Activated CD4-positive, alpha-beta memory T cell treated with anti-CD3 and anti-CD28 coated beads for 36 hours (primary cell): ENCODE results near the gene PEX10. TPM values are rescaled to one million over a fixed set of nuclear protein-coding genes. Genes with fewer than 3 reads are reported as not detected.

Experiments used
- CTCF ChIA-PET: fragments of 350-600 bp; sonication (Branson Sonifier 250); formaldehyde crosslinking; loops from one replicate; lab custom pipeline; 2021; ENCODE audit warnings: antibody characterized with exemption, inconsistent platforms; lab: Charles Lee
- POLR2A ChIA-PET: fragments of 350-600 bp; sonication (Branson Sonifier 250); formaldehyde crosslinking; loops from one replicate; lab custom pipeline; 2021; ENCODE audit warnings: antibody characterized with exemption; lab: Charles Lee
- DNase-seq: peaks from one replicate; pipeline ENCODE4 v3.0.0-alpha.2; 2020
- H3K27ac Mint-ChIP-seq: one replicate; pipeline ENCODE4 v1.8.0; 2021; ENCODE audit warnings: mixed read lengths
- H3K27me3 Mint-ChIP-seq: one replicate; pipeline ENCODE4 v1.8.0; 2021; ENCODE audit warnings: mixed read lengths
- H3K36me3 Mint-ChIP-seq: one replicate; pipeline ENCODE4 v1.8.0; 2021; ENCODE audit warnings: mixed read lengths
- H3K4me1 Mint-ChIP-seq: one replicate; pipeline ENCODE4 v1.8.0; 2021; ENCODE audit warnings: low read depth, mixed read lengths
- H3K4me3 Mint-ChIP-seq: one replicate; pipeline ENCODE4 v1.8.0; 2021; ENCODE audit warnings: mild to moderate bottlenecking, mixed read lengths
- H3K9me3 Mint-ChIP-seq: one replicate; pipeline ENCODE4 v1.8.0; 2021; ENCODE audit warnings: mixed read lengths
- intact Hi-C: fragments of 100-400 bp; cut with micrococcal nuclease; formaldehyde crosslinking; loops from one replicate; pipeline ENCODE4 v1.15.1; 2023
- total RNA-seq, 2 experiments: library from RNA; stranded (reverse); gene quantifications; one replicate each; pipeline ENCODE4 v1.2.3, GENCODE V29; 2021

The PEX10 gene
- total RNA-seq, 2 experiments from 2014 or later, result 14.8 to 15.4 TPM

DNA sequence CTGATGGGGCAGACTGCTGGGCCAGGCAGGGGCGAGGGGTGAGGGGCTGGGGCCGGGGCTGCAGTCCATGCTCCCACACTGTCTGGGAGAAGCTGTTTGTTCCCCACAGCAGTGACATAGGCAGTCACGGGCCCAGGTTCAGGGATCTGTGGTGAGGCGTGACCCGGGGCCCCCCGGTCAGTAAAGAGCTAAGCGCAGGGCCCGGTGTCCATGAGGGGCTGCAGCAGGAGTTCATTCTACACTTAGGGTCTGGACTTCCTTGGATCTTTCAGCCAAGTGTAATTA lies 4.4 kb downstream of the PEX10 start:
- CTCF ChIA-PET, result no interaction called here
- DNase-seq, result no peak
- no peak overlapping the region for H3K27ac Mint-ChIP-seq
- intact Hi-C loops, result no loop called here
- no peaks in the 10 kb centered on the region for H3K27me3 Mint-ChIP-seq
- peaks cover 7% of the 10 kb centered on the region for H3K4me1 Mint-ChIP-seq
- H3K36me3 Mint-ChIP-seq, result peaks cover 22% of the 10 kb centered on the region
- H3K9me3 Mint-ChIP-seq, result no peaks in the 10 kb centered on the region
- H3K4me3 Mint-ChIP-seq, result no peak overlapping the region
- POLR2A ChIA-PET, result no interaction called here

DNA sequence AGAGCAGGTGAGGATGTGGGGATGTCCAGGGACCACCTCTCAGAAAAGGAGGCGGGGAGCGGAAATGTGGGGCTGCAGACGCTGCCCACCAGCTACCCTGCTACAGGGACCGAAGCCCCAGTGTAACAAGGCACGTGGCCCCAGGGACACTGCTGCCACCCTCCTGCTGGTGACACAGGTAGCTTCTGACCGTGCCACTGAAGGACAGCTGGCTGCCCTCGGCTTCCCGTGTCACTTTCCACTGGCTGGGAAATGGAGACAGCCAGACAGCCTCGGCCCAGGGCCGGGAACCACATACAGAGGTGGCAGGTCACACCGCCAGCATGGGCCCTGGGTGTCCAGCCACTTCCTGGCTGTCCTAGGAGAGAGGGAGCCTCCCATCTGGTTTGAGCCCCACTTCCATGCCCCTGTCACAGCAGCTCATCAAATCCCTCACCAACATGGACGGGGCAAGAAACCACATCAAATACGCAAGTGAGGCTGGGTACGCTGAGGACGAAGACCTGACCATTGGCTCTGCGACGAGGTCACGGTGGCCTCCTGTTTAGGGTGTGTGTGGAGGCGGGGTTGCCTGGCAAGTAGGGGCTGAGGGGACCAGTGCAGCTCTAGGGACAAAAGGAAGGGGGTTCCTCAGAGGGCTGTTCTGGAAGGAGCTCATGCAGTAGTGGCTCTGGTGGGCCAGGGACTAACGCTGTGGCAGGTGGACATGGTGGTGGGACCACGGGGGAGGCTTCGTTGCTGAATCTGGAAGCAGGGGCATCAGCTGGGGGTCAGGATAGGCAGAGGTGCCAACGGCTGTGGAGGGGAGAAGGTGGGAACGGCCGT lies 5.0 kb downstream of the PEX10 start:
- Mint-ChIP-seq H3K4me1 (peaks cover 7% of the 10 kb centered on the region), H3K9me3 (no peaks in the 10 kb centered on the region), H3K4me3 (no peak overlapping the region), H3K27ac (no peak overlapping the region), H3K27me3 (no peaks in the 10 kb centered on the region), H3K36me3 (peaks cover 25% of the 10 kb centered on the region)
- DNase-seq, result no peak
- intact Hi-C loops, result no loop called here
- ChIA-PET CTCF (no interaction called here), POLR2A (no interaction called here)

DNA sequence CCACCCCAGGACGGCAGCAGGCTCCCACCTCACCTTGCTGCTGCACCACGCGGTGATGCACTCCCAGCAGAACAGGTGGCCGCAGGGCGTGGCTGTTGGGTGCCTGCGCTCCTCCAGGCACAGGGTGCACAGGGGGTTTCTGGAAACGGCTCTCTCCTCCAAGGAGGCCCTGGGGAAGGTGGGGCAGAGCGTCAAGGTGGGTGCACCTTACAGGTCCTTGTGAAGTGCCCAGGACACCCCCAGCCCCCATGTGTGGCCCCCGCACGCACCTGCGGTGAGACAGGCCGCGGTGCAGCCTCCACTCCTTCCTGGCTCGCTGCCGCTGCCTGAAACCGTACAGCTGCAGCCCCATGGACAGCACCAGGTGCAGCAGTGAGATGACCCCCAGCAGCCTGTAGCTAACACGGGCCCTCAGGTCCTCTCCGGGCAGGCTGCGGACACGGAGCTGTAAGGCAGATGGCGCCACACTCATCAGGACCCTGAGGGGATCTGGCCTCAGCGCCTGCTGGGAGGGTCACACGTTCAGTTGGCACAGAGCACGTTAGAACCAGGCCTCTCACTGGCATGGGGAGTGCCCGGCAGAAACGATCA lies 5.8 kb downstream of the PEX10 start:
- Mint-ChIP-seq H3K27me3 (no peaks in the 10 kb centered on the region), H3K36me3 (peaks cover 33% of the 10 kb centered on the region), H3K27ac (no peak overlapping the region), H3K4me3 (no peak overlapping the region), H3K4me1 (peaks cover 3% of the 10 kb centered on the region), H3K9me3 (no peaks in the 10 kb centered on the region)
- intact Hi-C loops, result no loop called here
- POLR2A ChIA-PET, result no interaction called here
- CTCF ChIA-PET, result no interaction called here
- no peak for DNase-seq

DNA sequence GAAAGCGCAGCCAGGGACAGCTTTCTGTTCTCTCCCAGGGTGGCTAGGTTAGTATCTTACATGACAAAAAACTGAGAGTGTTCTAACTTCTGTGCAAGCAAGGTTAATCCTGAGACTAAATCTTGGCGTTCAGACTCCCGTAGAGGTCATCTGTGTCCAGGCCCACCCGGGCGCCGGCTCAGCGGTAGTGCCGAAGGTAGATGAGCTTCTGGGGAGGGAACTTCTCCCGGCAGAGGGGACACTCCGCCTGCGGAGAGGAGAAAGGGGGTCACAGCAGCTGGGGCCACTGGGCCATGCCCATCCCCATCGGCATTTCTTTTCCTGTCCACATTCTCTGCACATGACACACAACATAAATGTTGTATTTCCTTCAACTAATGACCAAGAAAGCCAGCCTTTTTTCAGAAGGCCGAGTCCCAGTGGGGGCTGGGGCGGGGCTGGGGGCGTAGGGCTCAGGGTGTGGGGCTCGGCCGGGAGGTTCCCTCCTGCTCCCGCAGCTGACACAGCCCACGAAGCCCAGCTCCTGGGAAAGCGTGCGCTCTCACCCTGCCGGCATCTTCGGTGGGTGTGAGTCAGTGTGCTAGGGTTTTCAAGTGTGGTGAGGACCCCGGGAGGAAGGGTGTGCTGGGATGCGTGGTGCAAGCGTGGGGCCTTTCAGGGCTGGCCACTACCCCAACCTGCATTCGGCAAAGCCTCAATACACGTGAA lies 6.6 kb downstream of the PEX10 start:
- ChIA-PET CTCF (no interaction called here), POLR2A (no interaction called here)
- Mint-ChIP-seq H3K4me3 (no peak overlapping the region), H3K4me1 (peaks cover under 1% of the 10 kb centered on the region), H3K27me3 (no peaks in the 10 kb centered on the region), H3K27ac (no peak overlapping the region), H3K36me3 (peaks cover 38% of the 10 kb centered on the region), H3K9me3 (no peaks in the 10 kb centered on the region)
- DNase-seq, result no peak
- intact Hi-C loops, result no loop called here

DNA sequence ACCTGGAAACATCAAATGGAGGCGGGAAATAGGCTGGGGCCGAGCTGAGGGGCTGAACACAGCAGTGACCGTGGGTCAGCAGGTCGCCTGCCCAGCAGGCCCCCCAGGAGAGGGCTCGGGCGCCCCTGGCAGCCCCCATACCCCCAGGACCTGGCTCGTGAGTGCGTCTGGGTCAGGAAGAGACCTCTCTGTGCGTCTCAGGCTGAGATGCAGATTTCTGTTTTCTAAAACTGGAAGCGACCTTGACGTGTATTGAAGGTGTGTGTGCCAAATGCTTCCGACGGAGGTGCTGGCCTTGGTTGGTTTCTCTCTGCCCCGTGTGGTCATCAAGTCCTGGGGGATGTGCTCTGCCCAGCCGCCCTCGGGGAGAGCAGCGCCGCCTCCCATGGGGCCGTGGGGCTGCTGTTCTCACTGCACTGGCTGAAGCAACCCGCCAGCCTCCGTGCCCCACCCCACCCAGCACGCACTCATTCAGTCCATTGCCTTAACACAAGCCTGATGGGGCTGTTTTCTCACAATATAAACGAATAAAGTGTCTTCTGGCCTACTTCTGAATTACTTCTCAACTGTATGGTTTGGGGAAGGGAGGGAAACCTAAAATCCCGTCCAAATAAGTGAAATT lies 7.4 kb downstream of the PEX10 start:
- H3K4me3 Mint-ChIP-seq, result no peak overlapping the region
- no peaks in the 10 kb centered on the region for H3K27me3 Mint-ChIP-seq
- intact Hi-C loops, result no loop called here
- peaks cover 44% of the 10 kb centered on the region for H3K36me3 Mint-ChIP-seq
- no peak for DNase-seq
- no peaks in the 10 kb centered on the region for H3K9me3 Mint-ChIP-seq
- peaks cover 3% of the 10 kb centered on the region for H3K4me1 Mint-ChIP-seq
- CTCF ChIA-PET, result no interaction called here
- no peak overlapping the region for H3K27ac Mint-ChIP-seq
- POLR2A ChIA-PET, result no interaction called here

DNA sequence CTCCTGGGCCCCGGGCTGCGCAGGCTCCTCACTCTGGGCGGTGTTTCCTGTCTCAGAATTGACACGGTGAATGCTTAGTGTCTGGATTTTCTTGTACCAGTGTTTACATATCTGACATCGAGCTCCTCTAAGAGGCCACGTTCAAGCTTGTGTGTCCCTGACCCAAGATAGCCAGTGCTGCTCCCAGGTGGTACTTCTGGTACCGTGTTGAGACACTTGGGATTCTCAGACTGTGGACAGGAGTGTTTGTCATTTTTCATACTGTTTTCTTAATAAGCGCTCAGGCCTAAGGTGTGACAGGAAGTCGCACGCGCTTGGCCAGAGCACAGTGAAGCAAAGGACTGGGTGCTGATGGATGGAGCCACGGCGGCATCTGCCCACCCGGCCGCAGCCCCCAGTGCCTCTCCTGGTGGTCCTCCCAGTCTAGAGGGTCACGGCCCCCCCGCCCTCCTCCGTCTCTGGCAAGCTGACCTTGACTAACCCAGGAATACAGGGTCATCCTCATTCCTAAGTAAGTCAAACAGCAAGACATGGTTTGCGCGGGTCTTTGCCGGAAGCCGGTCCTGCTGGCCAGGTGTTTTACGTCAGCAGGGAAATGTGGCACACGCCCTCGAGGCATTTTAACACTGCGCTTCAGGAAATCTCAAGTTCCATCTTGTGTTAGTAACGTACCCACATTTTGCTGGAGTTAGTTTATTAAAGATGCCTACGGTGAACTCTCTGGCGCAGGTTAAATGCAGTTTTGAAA lies 8.0 kb downstream of the PEX10 start:
- no peaks in the 10 kb centered on the region for H3K27me3 Mint-ChIP-seq
- peaks cover 3% of the 10 kb centered on the region for H3K4me1 Mint-ChIP-seq
- no peak for DNase-seq
- intact Hi-C loops, result no loop called here
- no peak overlapping the region for H3K4me3 Mint-ChIP-seq
- CTCF ChIA-PET, result no interaction called here
- H3K36me3 Mint-ChIP-seq, result peaks cover 47% of the 10 kb centered on the region
- H3K27ac Mint-ChIP-seq, result no peak overlapping the region
- H3K9me3 Mint-ChIP-seq, result no peaks in the 10 kb centered on the region
- POLR2A ChIA-PET, result no interaction called here

DNA sequence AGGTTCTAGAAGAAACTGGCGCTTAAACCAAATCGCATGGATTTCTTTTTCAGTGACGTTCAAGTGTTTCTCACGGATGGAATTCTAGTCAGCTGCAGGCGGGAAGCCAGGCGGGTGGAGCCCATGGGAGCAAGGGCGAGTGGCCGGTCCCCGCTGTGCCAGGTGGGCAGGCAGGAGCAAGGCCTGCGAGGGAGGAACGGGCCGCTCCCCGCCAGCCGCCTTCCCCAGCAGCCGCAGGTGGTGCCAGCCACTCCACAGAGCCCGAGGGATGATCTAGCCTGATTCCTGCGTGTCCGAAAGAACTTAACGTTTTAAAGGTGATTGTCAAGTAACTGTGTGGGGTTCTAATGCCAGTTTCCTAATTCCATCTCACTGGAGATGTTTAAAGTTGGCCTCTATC lies 9.1 kb downstream of the PEX10 start:
- Mint-ChIP-seq H3K27ac (no peak overlapping the region), H3K4me3 (no peak overlapping the region), H3K9me3 (no peaks in the 10 kb centered on the region), H3K36me3 (peaks cover 50% of the 10 kb centered on the region), H3K4me1 (peaks cover 3% of the 10 kb centered on the region), H3K27me3 (no peaks in the 10 kb centered on the region)
- ChIA-PET CTCF (no interaction called here), POLR2A (no interaction called here)
- intact Hi-C loops, result no loop called here
- no peak for DNase-seq

DNA sequence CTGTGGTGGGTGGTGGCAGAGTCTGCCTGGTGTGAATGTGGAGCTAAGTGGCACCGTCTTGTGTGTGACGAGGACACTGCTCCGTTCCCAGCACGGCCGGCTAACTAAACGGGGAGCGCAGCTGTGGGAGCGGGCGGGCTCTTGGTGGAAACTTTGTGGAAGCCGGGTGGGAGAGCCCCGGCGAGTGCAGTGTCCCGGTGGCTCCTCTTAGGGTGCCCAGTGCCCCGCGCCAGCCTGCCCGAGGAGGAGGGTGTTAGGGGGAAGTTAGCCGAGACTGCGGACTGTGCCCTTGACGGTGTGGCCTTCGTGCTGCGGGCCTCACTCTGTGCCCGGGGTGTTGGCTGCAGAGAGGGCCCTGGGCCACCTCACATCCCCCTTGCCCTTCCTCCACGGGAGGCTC lies 9.9 kb downstream of the PEX10 start:
- no peak overlapping the region for H3K4me3 Mint-ChIP-seq
- H3K4me1 Mint-ChIP-seq, result peaks cover 3% of the 10 kb centered on the region
- peaks cover 49% of the 10 kb centered on the region for H3K36me3 Mint-ChIP-seq
- no peak overlapping the region for H3K27ac Mint-ChIP-seq
- ChIA-PET POLR2A (no interaction called here), CTCF (no interaction called here)
- no peaks in the 10 kb centered on the region for H3K9me3 Mint-ChIP-seq
- H3K27me3 Mint-ChIP-seq, result no peaks in the 10 kb centered on the region
- DNase-seq, result no peak
- intact Hi-C loops, result no loop called here

DNA sequence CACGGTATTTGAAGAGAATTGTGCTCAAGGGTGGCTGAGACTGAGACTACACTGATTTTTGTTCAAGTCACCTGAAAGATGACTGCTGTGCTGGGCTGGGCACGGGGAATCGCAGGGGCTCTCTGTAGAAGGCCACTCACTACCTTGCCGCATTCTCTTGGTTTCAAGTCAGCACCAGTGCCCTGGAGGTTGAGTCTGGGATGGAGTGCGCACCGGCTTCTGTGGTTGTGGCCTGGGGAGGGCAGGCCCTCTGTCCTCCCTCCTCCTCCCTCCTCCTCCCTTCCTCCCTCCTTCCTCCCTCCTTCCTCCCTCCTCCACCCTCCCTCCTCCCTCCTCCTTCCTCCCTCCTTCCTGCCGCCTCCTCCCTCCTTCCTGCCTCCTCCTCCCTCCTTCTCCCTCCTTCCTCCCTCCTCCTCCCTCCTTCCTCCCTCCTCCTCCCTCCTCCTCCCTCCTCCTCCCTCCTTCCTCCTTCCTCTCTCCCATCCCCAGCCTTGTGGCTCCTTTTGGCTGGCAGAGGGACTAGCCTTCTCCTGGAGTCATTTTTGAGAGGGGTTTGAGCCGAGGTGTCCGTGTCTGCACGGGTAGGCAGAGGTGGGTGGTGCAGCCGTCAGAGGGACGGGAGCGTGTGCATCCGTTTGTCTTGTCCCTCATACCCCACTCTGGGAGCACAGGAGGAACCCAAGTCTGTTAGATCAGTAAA lies 11.3 kb downstream of the PEX10 start:
- Mint-ChIP-seq H3K36me3 (peaks cover 54% of the 10 kb centered on the region), H3K4me3 (no peak overlapping the region), H3K4me1 (peaks cover 3% of the 10 kb centered on the region), H3K27ac (peak overlapping the region; percentile 33), H3K9me3 (no peaks in the 10 kb centered on the region), H3K27me3 (no peaks in the 10 kb centered on the region)
- DNase-seq, result no peak
- ChIA-PET CTCF (no interaction called here), POLR2A (no interaction called here)
- intact Hi-C loops, result no loop called here

DNA sequence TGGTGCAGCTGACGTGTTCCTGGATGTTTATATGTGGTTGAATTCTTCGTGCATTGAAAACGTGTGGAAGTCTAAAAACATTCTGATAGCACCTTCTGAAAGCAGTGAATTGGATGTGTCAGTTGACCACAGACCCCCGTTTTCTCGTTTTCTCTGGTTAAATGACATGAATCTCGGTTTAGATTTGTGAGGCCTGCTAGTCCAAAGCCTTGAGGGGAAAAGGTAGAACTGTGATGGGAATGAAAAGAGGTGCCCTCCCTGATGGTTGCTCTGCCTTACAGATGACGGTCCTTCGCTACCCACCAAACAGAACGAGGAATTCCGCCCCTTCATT lies 11.8 kb downstream of the PEX10 start:
- ChIA-PET CTCF (no interaction called here), POLR2A (no interaction called here)
- Mint-ChIP-seq H3K36me3 (peaks cover 55% of the 10 kb centered on the region), H3K4me1 (peaks cover 3% of the 10 kb centered on the region), H3K27me3 (no peaks in the 10 kb centered on the region), H3K27ac (peak overlapping the region; percentile 29), H3K9me3 (no peaks in the 10 kb centered on the region), H3K4me3 (no peak overlapping the region)
- intact Hi-C loops, result no loop called here
- DNase-seq, result no peak

DNA sequence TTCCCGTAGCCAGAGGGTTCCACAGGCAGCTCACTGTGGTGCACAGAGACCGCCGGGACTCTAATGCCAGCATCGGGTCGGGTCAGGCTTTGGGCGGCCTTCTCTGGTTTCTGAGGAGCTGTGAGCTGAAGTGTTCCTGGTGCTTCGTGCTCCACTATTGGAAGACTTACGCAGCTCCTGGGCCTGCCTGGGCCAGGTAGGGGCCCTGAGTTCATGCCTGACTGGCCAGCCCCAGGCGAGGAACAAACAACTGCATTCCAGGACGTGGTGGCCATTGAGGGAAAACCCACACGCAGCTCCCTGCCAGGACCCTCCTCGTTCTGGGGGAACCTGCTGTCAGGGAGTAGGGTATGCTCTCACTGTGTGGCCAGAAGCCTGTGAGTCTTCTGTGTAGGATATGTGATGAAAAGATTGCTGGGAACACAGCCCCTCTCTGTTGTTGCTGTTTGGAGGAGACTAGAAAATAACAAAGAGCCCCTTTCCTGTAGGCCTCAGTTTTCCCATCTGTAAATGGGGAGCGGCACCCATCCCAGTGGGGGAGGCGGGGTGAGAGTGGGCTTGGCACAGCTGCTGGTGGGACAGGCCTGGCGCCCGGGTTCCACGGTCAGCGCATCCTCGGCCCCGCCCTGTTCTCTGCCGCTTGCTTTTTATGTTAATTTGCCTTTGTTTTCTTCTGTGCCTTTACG lies 12.3 kb downstream of the PEX10 start:
- H3K4me1 Mint-ChIP-seq, result peaks cover 4% of the 10 kb centered on the region
- H3K27me3 Mint-ChIP-seq, result no peaks in the 10 kb centered on the region
- intact Hi-C loops, result no loop called here
- peaks cover 56% of the 10 kb centered on the region for H3K36me3 Mint-ChIP-seq
- H3K9me3 Mint-ChIP-seq, result no peaks in the 10 kb centered on the region
- peak overlapping the region; percentile 29 for H3K27ac Mint-ChIP-seq
- POLR2A ChIA-PET, result no interaction called here
- H3K4me3 Mint-ChIP-seq, result no peak overlapping the region
- DNase-seq, result no peak
- CTCF ChIA-PET, result no interaction called here
